GM03348 (cell line): ENCODE measurements around the gene HK1.

ENCODE experiments used
- DNase-seq: peaks from one replicate; pipeline ENCODE4 v3.0.0; 2012; ENCODE audit warnings: low spot score

Gene HK1

DNA sequence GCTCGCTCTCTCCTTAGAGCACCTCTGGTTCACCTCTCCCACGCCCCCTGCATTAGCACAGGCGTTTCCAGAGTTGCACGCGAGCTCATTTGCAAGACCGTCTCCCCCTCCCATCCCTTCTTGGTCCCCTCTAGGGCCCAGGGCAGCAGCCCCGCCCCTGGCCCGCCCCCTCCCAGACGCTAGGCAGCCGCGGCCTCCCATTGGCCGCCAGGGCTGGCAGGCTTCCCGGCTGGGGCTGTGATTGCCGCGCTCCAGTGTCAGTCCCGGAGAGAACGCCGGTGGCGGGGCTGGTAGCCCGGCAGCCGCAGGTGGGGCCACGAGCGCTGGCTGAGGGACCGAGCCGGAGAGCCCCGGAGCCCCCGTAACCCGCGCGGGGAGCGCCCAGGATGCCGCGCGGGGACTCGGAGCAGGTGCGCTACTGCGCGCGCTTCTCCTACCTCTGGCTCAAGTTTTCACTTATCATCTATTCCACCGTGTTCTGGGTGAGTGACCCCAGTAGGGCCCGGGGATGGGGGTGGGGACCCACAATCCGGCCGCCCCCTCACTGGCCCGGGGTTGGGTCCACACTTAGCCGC is 173.0 kb downstream of the HK1 start, which contains the start of gene TSPAN15:
Gene TSPAN15, plus strand, starts transcription at position 257 of the 575 bp plus-strand sequence. Its CDS starts 130 bp downstream, at position 387.
- DNase-seq, result peak; percentile 94
